Measurements from ENCODE around the gene ATOH1. TPM values are rescaled to one million over a fixed set of nuclear protein-coding genes. Genes with fewer than 3 reads are reported as not detected.

ATOH1 gene
- total RNA-seq, 2 donors from 2014 or later = not detected

DNA sequence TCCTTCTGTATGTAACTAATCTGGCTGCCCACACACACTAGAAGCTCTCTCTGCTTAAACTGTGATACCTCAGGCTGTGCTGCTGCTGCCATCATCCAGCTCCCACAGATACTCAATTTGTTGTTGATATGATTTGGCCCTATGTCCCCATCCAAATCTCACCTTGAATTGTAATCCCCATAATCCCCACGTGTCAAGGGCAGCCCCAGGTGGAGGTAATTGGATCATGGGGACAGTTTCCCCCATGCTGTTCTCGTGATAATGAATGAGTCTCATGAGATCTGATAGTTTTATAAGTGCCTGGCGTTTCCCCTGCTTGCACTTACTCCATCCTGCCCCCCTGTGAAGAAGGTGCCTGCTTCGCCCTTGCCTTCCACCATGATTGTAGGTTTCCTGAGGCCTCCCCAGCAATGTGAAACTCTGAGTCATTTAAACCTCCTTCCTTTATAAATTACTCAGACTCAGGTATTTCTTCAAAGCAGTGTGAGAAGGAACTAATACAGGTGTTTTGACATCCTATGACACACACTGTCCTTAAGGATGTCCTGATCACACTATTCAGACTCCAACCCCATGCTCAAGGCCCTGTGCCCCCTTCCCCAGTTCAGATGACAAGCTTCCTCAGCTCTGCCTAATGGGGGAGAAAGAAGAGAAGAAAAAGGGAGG is 2.9 kb upstream of the ATOH1 start:
- DNase-seq (no peak), ATAC-seq (replicated peaks in 1 of 2) (no peak)
- Mint-ChIP-seq H3K36me3 (ENCODE audit: insufficient read depth in 2 of 2) (peaks cover 3 to 5% of the 10 kb centered on the region in 2 donors), H3K4me1 (ENCODE audit: low read depth) (peaks cover 27% of the 10 kb centered on the region), H3K9me3 (peaks cover 0 to 2% of the 10 kb centered on the region in 2 donors), H3K27ac (no peak overlapping the region), H3K4me3 (no peak overlapping the region), H3K27me3 (ENCODE audit: low read depth) (peaks cover 47% of the 10 kb centered on the region)

DNA sequence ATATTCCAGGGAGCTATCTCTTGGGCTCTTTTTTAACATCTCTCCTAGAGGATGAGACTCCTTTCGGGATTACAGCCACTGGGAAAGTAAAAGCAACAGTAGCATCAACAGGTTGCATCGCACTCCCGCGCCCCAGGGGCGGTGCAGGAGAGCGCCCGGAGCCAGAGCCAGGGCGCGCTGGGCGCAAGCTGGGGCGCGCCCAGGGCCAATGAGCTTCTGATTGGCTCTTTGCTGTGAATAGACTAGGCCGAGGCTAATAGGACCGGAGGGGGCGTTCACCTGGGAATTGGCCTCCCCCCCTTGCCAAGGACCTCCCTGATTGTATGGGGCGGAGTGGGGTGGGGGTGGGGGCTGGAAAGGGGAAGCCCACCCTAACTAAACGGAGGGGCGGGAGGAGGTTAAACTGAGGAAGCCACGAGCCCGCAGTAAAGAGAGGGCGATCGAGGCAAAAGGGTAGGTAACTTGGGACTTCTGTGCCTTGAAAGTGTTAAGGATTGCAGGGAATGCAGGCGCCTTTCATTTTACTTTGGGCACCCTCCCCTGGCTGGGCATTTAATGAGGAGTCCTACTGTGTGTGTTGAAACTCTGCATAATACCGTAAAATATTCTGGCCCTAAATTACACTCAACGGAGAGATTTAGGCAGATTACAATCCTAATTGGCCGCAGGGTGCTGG is 1.1 kb upstream of the ATOH1 start:
- DNase-seq (no peak), ATAC-seq (replicated peaks in 1 of 2) (no peak)
- Mint-ChIP-seq H3K27me3 (ENCODE audit: low read depth) (peaks cover 64% of the 10 kb centered on the region), H3K4me1 (ENCODE audit: low read depth) (peaks cover 27% of the 10 kb centered on the region), H3K4me3 (peak overlapping the region; percentile 75 to 81), H3K36me3 (ENCODE audit: insufficient read depth in 2 of 2) (peaks cover 3 to 5% of the 10 kb centered on the region in 2 donors), H3K9me3 (no peaks in the 10 kb centered on the region), H3K27ac (no peak overlapping the region)

GRCh38 chr4:93828995-93829819 is 654 bp downstream of the ATOH1 start:
- peak in 1 of 2 donors; percentile 6 for DNase-seq
- Mint-ChIP-seq H3K36me3 (ENCODE audit: insufficient read depth in 2 of 2) (peaks cover 3 to 5% of the 10 kb centered on the region in 2 donors), H3K4me1 (ENCODE audit: low read depth) (peaks cover 30% of the 10 kb centered on the region), H3K27ac (no peak overlapping the region), H3K4me3 (peak overlapping the region; percentile 75 to 81), H3K27me3 (ENCODE audit: low read depth) (peaks cover 80% of the 10 kb centered on the region), H3K9me3 (no peaks in the 10 kb centered on the region)
- ATAC-seq (replicated peaks in 1 of 2) = peak in 1 of 2 donors; percentile 21

DNA sequence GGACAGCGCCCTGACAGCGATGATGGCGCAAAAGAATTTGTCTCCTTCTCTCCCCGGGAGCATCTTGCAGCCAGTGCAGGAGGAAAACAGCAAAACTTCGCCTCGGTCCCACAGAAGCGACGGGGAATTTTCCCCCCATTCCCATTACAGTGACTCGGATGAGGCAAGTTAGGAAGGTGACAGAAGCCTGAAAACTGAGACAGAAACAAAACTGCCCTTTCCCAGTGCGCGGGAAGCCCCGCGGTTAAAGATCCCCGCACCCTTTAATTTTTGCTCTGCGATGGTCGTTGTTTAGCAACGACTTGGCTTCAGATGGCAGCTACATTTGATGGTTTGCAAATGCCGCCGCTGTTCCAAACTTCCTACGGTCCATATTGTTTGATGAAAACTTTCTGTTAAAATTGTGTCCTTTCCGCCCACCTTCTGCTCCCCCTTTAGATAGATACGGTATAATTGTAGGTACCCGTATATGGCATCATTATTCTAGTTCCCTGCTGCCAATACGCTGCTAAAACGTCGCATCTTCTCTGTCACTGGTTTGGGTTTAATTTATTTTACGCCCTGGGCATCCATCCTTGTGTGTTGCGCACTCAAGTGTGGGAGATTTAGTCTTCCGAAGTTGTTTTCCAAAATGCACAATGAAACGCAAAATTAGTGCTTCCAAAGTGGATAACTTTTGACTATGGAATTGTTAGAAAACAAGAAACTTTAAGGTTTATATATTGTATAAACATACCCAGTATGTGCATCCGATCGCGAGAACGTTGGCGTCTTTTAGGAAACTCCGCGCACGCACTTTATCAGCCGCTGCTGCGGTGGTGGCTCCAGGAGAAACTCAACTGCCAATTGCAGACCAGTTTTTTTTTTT is 1.5 kb downstream of the ATOH1 start:
- Mint-ChIP-seq H3K27me3 (ENCODE audit: low read depth) (peaks cover 88% of the 10 kb centered on the region), H3K4me3 (peak overlapping the region; percentile 35 to 53), H3K36me3 (ENCODE audit: insufficient read depth in 2 of 2) (peaks cover 3 to 5% of the 10 kb centered on the region in 2 donors), H3K4me1 (ENCODE audit: low read depth) (peaks cover 32% of the 10 kb centered on the region), H3K9me3 (no peaks in the 10 kb centered on the region), H3K27ac (peak overlapping the region; percentile 63)
- ATAC-seq (replicated peaks in 1 of 2) (no peak), DNase-seq (no peak)

- peaks cover 89% of the 10 kb centered on the region for H3K27me3 Mint-ChIP-seq (ENCODE audit: low read depth)
- no peaks in the 10 kb centered on the region for H3K9me3 Mint-ChIP-seq
- peaks cover 0 to 4% of the 10 kb centered on the region in 2 donors for H3K36me3 Mint-ChIP-seq (ENCODE audit: insufficient read depth in 2 of 2)
- ATAC-seq (replicated peaks in 1 of 2) = no peak
- H3K4me1 Mint-ChIP-seq (ENCODE audit: low read depth) = peaks cover 27% of the 10 kb centered on the region
- no peak for DNase-seq
- no peak overlapping the region for H3K27ac Mint-ChIP-seq
- H3K4me3 Mint-ChIP-seq = no peak overlapping the region
Observed at GRCh38 chr4:93831716-93832496, 3.4 kb downstream of the ATOH1 start.

DNA sequence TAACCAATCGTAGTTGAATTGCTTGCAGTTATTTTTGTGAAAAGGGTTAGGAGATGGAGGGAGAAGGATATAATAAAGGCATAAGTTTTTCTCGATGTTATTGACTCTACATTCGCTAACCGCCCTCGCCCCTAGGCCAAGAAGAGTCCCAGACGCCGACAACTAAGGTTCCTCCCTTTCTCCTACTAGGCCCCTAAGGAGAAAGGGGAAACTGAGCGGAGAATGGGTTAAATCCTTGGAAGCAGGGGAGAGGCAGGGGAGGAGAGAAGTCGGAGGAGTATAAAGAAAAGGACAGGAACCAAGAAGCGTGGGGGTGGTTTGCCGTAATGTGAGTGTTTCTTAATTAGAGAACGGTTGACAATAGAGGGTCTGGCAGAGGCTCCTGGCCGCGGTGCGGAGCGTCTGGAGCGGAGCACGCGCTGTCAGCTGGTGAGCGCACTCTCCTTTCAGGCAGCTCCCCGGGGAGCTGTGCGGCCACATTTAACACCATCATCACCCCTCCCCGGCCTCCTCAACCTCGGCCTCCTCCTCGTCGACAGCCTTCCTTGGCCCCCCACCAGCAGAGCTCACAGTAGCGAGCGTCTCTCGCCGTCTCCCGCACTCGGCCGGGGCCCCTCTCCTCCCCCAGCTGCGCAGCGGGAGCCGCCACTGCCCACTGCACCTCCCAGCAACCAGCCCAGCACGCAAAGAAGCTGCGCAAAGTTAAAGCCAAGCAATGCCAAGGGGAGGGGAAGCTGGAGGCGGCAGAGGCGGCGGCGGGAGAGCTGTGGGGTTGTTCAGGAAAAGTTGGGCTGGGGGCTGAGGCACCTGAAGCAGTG is 5.9 kb downstream of the ATOH1 start:
- Mint-ChIP-seq H3K9me3 (no peaks in the 10 kb centered on the region), H3K27ac (no peak overlapping the region), H3K27me3 (ENCODE audit: low read depth) (peaks cover 71% of the 10 kb centered on the region), H3K36me3 (ENCODE audit: insufficient read depth in 2 of 2) (peaks cover 0 to 2% of the 10 kb centered on the region in 2 donors), H3K4me1 (ENCODE audit: low read depth) (peaks cover 12% of the 10 kb centered on the region), H3K4me3 (no peak overlapping the region)
- ATAC-seq (replicated peaks in 1 of 2) (no peak), DNase-seq (no peak)

GRCh38 chr4:93835929-93836328 is 7.4 kb downstream of the ATOH1 start:
- Mint-ChIP-seq H3K9me3 (peaks cover 0 to 3% of the 10 kb centered on the region in 2 donors), H3K4me3 (no peak overlapping the region), H3K4me1 (ENCODE audit: low read depth) (peaks cover 5% of the 10 kb centered on the region), H3K36me3 (ENCODE audit: insufficient read depth in 2 of 2) (no peaks in the 10 kb centered on the region), H3K27ac (no peak overlapping the region), H3K27me3 (ENCODE audit: low read depth) (peaks cover 58% of the 10 kb centered on the region)
- DNase-seq (no peak), ATAC-seq (replicated peaks in 1 of 2) (no peak)

GRCh38 chr4:93839704-93840103 is 11.2 kb downstream of the ATOH1 start:
- H3K4me3 Mint-ChIP-seq = no peak overlapping the region
- H3K9me3 Mint-ChIP-seq = peaks cover 0 to 3% of the 10 kb centered on the region in 2 donors
- no peaks in the 10 kb centered on the region for H3K36me3 Mint-ChIP-seq (ENCODE audit: insufficient read depth in 2 of 2)
- H3K27ac Mint-ChIP-seq = no peak overlapping the region
- peaks cover 30% of the 10 kb centered on the region for H3K27me3 Mint-ChIP-seq (ENCODE audit: low read depth)
- H3K4me1 Mint-ChIP-seq (ENCODE audit: low read depth) = no peaks in the 10 kb centered on the region
- ATAC-seq (replicated peaks in 1 of 2) (no peak), DNase-seq (no peak)

GRCh38 chr4:93841803-93842345 is 13.3 kb downstream of the ATOH1 start:
- ATAC-seq (replicated peaks in 1 of 2) (no peak), DNase-seq (no peak)
- Mint-ChIP-seq H3K4me3 (no peak overlapping the region), H3K9me3 (peaks cover 2 to 3% of the 10 kb centered on the region in 2 donors), H3K27ac (no peak overlapping the region), H3K4me1 (ENCODE audit: low read depth) (no peaks in the 10 kb centered on the region), H3K36me3 (ENCODE audit: insufficient read depth in 2 of 2) (no peaks in the 10 kb centered on the region), H3K27me3 (ENCODE audit: low read depth) (peaks cover 8% of the 10 kb centered on the region)

- no peak for ATAC-seq (replicated peaks in 1 of 2)
- peaks cover 13% of the 10 kb centered on the region for H3K27me3 Mint-ChIP-seq (ENCODE audit: low read depth)
- no peak overlapping the region for H3K4me3 Mint-ChIP-seq
- no peaks in the 10 kb centered on the region for H3K36me3 Mint-ChIP-seq (ENCODE audit: insufficient read depth in 2 of 2)
- no peak overlapping the region for H3K27ac Mint-ChIP-seq
- H3K4me1 Mint-ChIP-seq (ENCODE audit: low read depth) = no peaks in the 10 kb centered on the region
- peaks cover 2 to 3% of the 10 kb centered on the region in 2 donors for H3K9me3 Mint-ChIP-seq
- no peak for DNase-seq
Observed at GRCh38 chr4:93842601-93843252, 14.2 kb downstream of the ATOH1 start.

- DNase-seq (no peak), ATAC-seq (replicated peaks in 1 of 2) (no peak)
- Mint-ChIP-seq H3K27me3 (ENCODE audit: low read depth) (peaks cover 13% of the 10 kb centered on the region), H3K4me3 (no peak overlapping the region), H3K36me3 (ENCODE audit: insufficient read depth in 2 of 2) (no peaks in the 10 kb centered on the region), H3K9me3 (peaks cover 2 to 3% of the 10 kb centered on the region in 2 donors), H3K27ac (no peak overlapping the region), H3K4me1 (ENCODE audit: low read depth) (no peaks in the 10 kb centered on the region)
Observed at GRCh38 chr4:93843772-93844171, 15.2 kb downstream of the ATOH1 start.
